Kidney epithelial cell (primary cell): Measurements from ENCODE around the gene YEATS2. TPM values are rescaled to one million over a fixed set of nuclear protein-coding genes. Genes with fewer than 3 reads are reported as not detected.

Experiments used
- DNase-seq: peaks from one replicate; pipeline ENCODE4 v3.0.0-alpha.2; 2010; ENCODE audit warnings: low read depth
- H3K27me3 ChIP-seq: 2 replicates; pipeline ENCODE4 v1.6.0; 2011; ENCODE audit warnings: low read length; ENCODE audit not compliant: control insufficient read depth, insufficient read depth
- H3K36me3 ChIP-seq: 2 replicates; pipeline ENCODE4 v1.5.1; 2011; ENCODE audit warnings: low read length; ENCODE audit not compliant: control insufficient read depth, insufficient read depth
- H3K4me3 ChIP-seq: 2 replicates; pipeline ENCODE4 v1.5.1; 2011; ENCODE audit warnings: low read depth, mild to moderate bottlenecking, control low read depth, low read length
- CTCF ChIP-seq: IDR thresholded peaks from 2 replicates; pipeline ENCODE4 v1.5.1; 2011; ENCODE audit warnings: mild to moderate bottlenecking, moderate library complexity, low read length, control low read depth, inconsistent platforms; ENCODE audit not compliant: insufficient read depth, poor library complexity, severe bottlenecking
- total RNA-seq: library from RNA; depleted of rRNA; stranded (reverse); fragments of >200 nt; gene quantifications from 2 replicates; pipeline ENCODE4 v1.2.3, GENCODE V29; 2015

YEATS2 gene
- total RNA-seq, 1 donor from 2014 or later = 30.2 TPM

DNA sequence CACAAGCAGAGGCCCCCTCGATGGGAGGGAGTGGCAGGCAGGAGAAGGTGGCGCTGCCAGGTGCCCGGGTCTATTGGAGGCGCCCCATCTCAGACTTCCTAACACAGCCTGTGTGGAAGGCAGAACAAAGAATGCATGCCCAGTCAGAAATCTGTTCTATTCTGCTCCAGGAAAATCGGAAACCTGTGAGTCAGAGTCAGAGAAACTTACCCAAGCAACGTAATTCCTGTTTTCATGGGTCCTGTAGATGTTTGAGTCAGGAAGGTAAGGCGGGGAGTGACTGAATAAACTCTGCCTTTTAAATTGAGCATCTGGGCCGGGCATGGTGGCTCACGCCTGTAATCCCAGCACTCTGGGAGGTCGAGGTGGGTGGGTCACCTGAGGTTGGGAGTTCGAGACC is 114.0 kb downstream of the YEATS2 start:
- no peak for TF ChIP-seq CTCF
- no peaks in the 10 kb centered on the region for H3K27me3 ChIP-seq
- no peak overlapping the region for H3K4me3 ChIP-seq
- H3K36me3 ChIP-seq = peaks cover 8% of the 10 kb centered on the region
- no peak for DNase-seq

- Histone ChIP-seq H3K27me3 (no peaks in the 10 kb centered on the region), H3K36me3 (peaks cover 4% of the 10 kb centered on the region), H3K4me3 (no peak overlapping the region)
- DNase-seq = no peak
- TF ChIP-seq CTCF = no peak
Observed at GRCh38 chr3:183812761-183813445, 115.3 kb downstream of the YEATS2 start.

DNA sequence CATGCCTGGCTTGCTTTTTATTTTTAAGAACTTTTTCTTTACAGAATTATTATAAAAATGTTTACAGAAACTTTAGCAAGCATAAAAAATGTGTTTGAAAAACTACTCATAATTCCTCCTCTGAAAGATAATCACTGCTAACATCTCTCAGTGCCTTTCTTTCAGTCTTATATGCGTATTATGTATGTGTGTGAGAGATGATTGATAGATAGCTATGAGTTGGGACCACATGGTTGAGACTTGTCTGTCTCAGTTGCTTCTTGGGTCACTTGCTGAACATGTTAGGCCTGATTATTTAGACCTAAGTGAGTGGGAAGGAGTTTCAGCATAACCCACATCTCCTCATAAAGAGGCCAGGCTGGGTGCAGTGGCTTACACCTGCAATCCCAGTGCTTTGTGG is 116.6 kb downstream of the YEATS2 start:
- TF ChIP-seq CTCF = no peak
- Histone ChIP-seq H3K27me3 (no peaks in the 10 kb centered on the region), H3K4me3 (no peak overlapping the region), H3K36me3 (peaks cover 2% of the 10 kb centered on the region)
- DNase-seq = no peak

DNA sequence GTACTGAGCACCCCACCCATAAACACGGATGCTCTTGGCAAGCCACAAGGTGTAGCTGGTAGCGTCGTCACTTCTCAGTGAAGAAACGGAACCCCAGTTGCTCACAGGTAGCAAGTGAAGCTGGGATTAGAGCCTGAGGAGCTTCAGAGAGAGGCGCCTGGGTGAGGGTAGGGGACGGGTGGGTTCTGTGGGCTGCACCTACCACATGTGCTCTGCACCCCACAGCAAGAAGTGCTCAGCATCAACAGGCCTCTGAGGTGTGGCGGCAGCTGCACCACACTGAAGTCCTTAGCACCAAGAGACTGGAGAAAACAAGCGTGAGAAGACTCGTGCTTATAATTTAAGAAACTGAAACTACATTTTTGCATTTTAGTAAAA is 118.0 kb downstream of the YEATS2 start:
- Histone ChIP-seq H3K4me3 (no peak overlapping the region), H3K27me3 (no peaks in the 10 kb centered on the region), H3K36me3 (peaks cover 1% of the 10 kb centered on the region)
- TF ChIP-seq CTCF = no peak
- DNase-seq = no peak

DNA sequence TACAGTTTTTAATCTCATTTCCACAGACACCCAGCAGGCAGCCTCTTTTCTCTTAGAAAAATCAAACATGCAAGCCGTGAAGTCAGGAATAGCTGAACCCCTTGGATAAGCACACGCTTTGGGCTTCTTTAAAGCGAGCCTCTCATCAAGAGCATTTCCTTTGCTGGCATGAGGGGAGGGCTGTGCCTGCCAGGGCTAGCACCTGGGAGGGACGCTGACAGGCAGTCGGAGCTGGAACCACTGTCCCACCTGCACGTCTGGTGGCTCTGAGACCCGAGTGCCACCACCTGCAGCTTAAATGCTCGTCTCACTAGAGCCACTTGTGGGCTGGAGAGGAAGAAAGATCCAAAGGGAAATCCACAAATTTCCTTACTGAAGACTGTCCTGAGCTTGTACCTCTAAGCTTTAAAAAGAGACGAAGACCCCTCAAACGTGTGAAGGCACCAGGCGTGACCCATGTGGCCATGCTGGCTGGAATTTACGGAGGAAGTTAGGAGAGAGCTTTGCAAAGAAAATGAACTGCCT is 118.4 kb downstream of the YEATS2 start:
- TF ChIP-seq CTCF = no peak
- DNase-seq = no peak
- Histone ChIP-seq H3K4me3 (no peak overlapping the region), H3K27me3 (no peaks in the 10 kb centered on the region), H3K36me3 (no peaks in the 10 kb centered on the region)
